Left lung (tissue), 10 donors: ENCODE data around the gene ACACA. TPM values are rescaled to one million over a fixed set of nuclear protein-coding genes. Genes with fewer than 3 reads are reported as not detected.
A peak's percentile ranks its signal among the peaks of the same experiment; 100 is the strongest.

Source experiments
- ATAC-seq: fragments of 200-7000 bp; cut with Tn5 transposase; one replicate; pipeline ENCODE4 v1.9.1; 2020; ENCODE audit warnings: moderate library complexity
- DNase-seq, 4 donors: peaks; one replicate each; pipeline ENCODE4 v3.0.0-alpha.2; 2013 to 2020
- H3K27ac ChIP-seq, 2 donors: fragments of 200-600 bp; sonication (generic) in 1 of 2; one replicate each; pipeline versions ENCODE4 v1.5.0 to v1.8.0; 2020 to 2021
- H3K27me3 ChIP-seq, 2 donors: fragments of 200-600 bp; sonication (generic) in 1 of 2; one replicate each; pipeline versions ENCODE4 v1.5.0 to v1.8.0; 2020 to 2021
- H3K36me3 ChIP-seq, 2 donors: fragments of 200-600 bp; sonication (generic) in 1 of 2; one replicate each; pipeline versions ENCODE4 v1.5.0 to v1.8.0; 2020 to 2021
- H3K4me1 ChIP-seq, 2 donors: fragments of 200-600 bp; one replicate each; pipeline ENCODE4 v1.8.0; 2021
- H3K4me3 ChIP-seq, 2 donors: fragments of 200-600 bp; sonication (generic) in 1 of 2; one replicate each; pipeline versions ENCODE4 v1.5.0 to v1.8.0; 2020 to 2021; ENCODE audit warnings: mild to moderate bottlenecking in 1 of 2
- H3K9me3 ChIP-seq, 2 donors: fragments of 200-600 bp; sonication (generic) in 1 of 2; one replicate each; pipeline versions ENCODE4 v1.5.0 to v1.8.0; 2020 to 2021
- intact Hi-C, 2 donors: fragments of 100-400 bp; cut with DNase I; formaldehyde crosslinking; loops; one replicate each; pipeline versions ENCODE4 v1.11.2 to v1.14.2; 2022
- polyA plus RNA-seq, 6 donors: library from polyadenylated mRNA; unstranded; fragments of 120-200 nt; gene quantifications; one replicate each; pipeline ENCODE4 v1.2.1, GENCODE V29; 2013; ENCODE audit not compliant: insufficient read length in 6 of 6
- total RNA-seq, 2 donors: library from RNA; stranded (reverse); fragmentation: NEBNext Ultra II Directional; extraction: Animal tissue kit (Norgen Biotek cat#: 25700); gene quantifications; one replicate each; pipeline ENCODE4 v1.2.1, GENCODE V29; 2021
- TF ChIP-seq, protein P1 (sequence below), 2 donors: fragments of 200-600 bp; sonication (generic) in 1 of 2; IDR thresholded peaks; one replicate each; pipeline versions ENCODE4 v1.5.0 to v1.8.0; 2021; ENCODE audit warnings: antibody characterized with exemption in 2 of 2
- donor health status: DM: no; HTN: yes; CAD: no.
- donor health status: DM: no; HTN: no; CAD: no.

Gene ACACA
- total and polyA plus RNA-seq, 8 donors: 43.6 to 128 (median 53.3) TPM

DNA sequence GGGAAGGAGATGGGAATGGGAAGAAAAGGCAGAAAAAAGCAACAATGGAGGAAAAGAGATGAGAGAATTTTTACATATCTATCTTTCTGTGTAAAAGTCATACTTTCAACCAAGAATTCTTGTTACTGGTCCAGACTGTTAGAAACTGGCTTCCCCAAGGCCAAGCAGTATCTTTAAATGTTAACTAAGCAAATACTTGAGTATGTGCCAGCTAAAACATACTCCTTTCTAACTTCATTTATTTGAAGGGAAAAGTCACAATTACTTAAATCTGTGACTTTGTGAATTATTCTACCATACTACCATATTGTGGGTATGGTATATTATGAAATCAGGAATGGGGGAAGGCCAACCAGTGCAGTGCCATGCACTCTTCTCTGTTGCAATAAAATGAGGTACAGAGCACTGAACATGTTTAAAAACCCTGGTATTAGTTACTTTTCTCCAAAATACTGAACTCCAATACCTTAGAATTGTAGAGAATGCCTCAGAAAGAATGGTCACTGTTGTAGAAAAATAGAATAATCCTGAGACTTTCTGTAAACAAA, 123.1 kb downstream of the ACACA start:
- ATAC-seq (peak; percentile 57), DNase-seq (no peak)
- Histone ChIP-seq H3K27me3 (no peaks in the 10 kb centered on the region), H3K36me3 (peaks cover 0 to 21% of the 10 kb centered on the region in 2 donors), H3K9me3 (no peaks in the 10 kb centered on the region), H3K27ac (peak overlapping the region in 1 of 2 donors; percentile 49), H3K4me1 (peaks cover 3 to 5% of the 10 kb centered on the region in 2 donors), H3K4me3 (no peak overlapping the region)
- TF ChIP-seq, protein P1, sequence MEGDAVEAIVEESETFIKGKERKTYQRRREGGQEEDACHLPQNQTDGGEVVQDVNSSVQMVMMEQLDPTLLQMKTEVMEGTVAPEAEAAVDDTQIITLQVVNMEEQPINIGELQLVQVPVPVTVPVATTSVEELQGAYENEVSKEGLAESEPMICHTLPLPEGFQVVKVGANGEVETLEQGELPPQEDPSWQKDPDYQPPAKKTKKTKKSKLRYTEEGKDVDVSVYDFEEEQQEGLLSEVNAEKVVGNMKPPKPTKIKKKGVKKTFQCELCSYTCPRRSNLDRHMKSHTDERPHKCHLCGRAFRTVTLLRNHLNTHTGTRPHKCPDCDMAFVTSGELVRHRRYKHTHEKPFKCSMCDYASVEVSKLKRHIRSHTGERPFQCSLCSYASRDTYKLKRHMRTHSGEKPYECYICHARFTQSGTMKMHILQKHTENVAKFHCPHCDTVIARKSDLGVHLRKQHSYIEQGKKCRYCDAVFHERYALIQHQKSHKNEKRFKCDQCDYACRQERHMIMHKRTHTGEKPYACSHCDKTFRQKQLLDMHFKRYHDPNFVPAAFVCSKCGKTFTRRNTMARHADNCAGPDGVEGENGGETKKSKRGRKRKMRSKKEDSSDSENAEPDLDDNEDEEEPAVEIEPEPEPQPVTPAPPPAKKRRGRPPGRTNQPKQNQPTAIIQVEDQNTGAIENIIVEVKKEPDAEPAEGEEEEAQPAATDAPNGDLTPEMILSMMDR (IDR thresholded peaks at IDR 0.05): no peak
- intact Hi-C loops: no loop called here

DNA sequence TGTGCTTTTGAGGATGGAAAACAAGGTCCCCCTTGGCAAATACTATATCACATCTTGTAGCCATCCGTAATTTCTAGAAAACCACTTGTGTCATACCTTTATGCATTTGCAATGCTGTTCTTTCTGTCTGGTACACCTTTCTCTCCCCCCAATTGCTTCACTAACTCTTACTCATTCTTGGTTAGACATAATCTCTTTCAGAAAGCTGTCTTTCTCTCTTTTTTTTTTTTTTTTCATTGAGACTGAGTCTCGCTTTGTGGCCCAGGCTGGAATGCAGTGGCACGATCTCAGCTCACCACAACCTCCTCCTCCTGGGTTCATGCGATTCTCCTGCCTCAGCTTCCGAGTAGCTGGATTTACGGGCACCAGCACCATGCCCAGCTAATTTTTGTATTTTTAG, 125.8 kb downstream of the ACACA start:
- intact Hi-C loops: no loop called here
- Histone ChIP-seq H3K27ac (no peak overlapping the region), H3K9me3 (no peaks in the 10 kb centered on the region), H3K27me3 (no peaks in the 10 kb centered on the region), H3K4me1 (peaks cover 3 to 5% of the 10 kb centered on the region in 2 donors), H3K36me3 (peaks cover 0 to 24% of the 10 kb centered on the region in 2 donors), H3K4me3 (no peak overlapping the region)
- ATAC-seq: no peak
- no peak for DNase-seq
- TF ChIP-seq, protein P1 (IDR thresholded peaks at IDR 0.05): no peak

DNA sequence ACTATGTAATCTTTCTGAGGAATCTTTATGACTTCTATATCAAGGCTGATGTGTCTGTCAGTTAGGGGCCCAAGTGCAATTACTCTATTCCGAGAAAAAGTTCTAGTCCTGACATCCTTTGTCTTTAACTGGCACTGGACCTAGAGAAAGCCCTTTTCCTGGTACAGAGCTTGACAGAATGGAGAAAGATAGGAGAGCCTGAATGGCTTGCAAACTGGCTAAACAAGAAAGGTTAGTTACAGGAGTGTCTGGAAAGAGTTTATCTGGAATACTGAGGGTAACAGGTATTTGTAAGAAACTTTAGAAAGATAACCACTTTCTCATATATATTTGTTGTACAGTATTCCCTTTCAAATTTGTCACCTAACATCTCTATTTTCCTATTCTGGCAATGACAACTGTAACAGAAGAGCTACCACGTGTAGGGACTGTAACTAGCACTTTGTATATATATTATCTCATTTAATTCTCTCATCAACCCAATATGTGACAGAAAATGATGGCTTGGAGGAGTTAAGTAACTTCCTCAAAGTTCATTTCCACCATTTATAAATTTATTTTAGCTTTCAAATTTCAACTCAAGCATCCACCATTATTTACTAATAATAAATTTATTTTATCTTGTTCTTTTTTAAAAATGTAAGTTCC, 128.3 kb downstream of the ACACA start:
- H3K27ac ChIP-seq: peak overlapping the region in 1 of 2 donors; percentile 29
- H3K27me3 ChIP-seq: no peaks in the 10 kb centered on the region
- peak; percentile 36 for ATAC-seq
- H3K9me3 ChIP-seq: no peaks in the 10 kb centered on the region
- TF ChIP-seq, protein P1 (IDR thresholded peaks at IDR 0.05): no peak
- DNase-seq: no peak
- H3K4me1 ChIP-seq: peaks cover 2 to 7% of the 10 kb centered on the region in 2 donors
- peaks cover 0 to 25% of the 10 kb centered on the region in 2 donors for H3K36me3 ChIP-seq
- H3K4me3 ChIP-seq: no peak overlapping the region
- intact Hi-C loops: no loop called here

DNA sequence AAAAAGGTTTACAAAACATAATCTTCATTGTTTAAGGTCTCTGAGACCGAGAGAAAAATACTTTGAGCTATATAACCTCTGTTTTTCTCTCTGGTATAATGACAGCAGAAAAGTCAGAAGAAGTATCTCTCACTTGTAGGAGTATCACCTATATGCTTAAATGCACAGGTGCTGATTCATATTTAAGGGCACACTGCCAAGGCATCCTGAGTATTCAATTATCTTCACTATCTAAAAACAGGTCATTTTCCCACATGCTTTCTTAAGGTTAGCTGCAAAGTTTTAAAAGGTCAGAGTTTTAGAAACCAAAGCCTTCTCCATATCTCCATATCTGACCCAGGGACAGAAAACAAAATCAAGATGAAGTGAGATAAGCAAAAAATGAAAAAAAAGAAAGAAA, 130.2 kb downstream of the ACACA start:
- Histone ChIP-seq H3K27ac (no peak overlapping the region), H3K4me3 (no peak overlapping the region), H3K4me1 (peaks cover 4 to 11% of the 10 kb centered on the region in 2 donors), H3K9me3 (no peaks in the 10 kb centered on the region), H3K36me3 (peaks cover 0 to 24% of the 10 kb centered on the region in 2 donors), H3K27me3 (no peaks in the 10 kb centered on the region)
- intact Hi-C loops: no loop called here
- TF ChIP-seq, protein P1 (IDR thresholded peaks at IDR 0.05): no peak
- ATAC-seq (no peak), DNase-seq (no peak)

DNA sequence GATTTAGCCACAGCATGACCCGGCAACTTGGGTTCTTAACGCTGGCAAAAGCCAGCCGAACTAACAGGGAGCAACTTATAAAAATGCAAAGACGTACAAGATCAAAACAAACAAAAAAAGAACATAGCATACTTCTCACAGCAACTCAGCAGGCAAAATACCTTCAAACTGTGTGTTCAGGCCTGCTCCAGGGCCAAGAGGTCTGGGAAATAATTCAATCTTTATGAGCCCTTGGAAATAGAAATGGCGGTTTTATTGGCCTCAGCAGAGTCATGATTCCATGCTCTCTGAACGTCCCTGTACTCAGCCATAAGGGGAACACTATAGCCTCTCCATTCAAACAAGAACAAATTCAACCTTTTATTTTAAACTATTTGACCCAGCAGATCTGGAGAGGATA, 132.2 kb downstream of the ACACA start:
- H3K27me3 ChIP-seq: no peaks in the 10 kb centered on the region
- H3K36me3 ChIP-seq: peaks cover 0 to 32% of the 10 kb centered on the region in 2 donors
- intact Hi-C loops: no loop called here
- H3K9me3 ChIP-seq: no peaks in the 10 kb centered on the region
- peak overlapping the region; percentile 7 to 60 for H3K27ac ChIP-seq
- DNase-seq (no peak), ATAC-seq (peak; percentile 69)
- H3K4me3 ChIP-seq: no peak overlapping the region
- TF ChIP-seq, protein P1 (IDR thresholded peaks at IDR 0.05): no peak
- H3K4me1 ChIP-seq: peaks cover 4 to 11% of the 10 kb centered on the region in 2 donors
